GM19467 (cell line): ENCODE results near the gene DDC.
A peak's percentile ranks its signal among the peaks of the same experiment; 100 is the strongest.
"Not testable (repeated sequence)": the region's sequence is repeated elsewhere in the genome, so short reads cannot be mapped to it uniquely, and the experiment has no call there.

Source experiments
- ATAC-seq: cut with Tn5 transposase; IDR thresholded peaks from one replicate; pipeline ENCODE4 v1.9.1; 2021; ENCODE audit warnings: mild to moderate bottlenecking, moderate library complexity; ENCODE audit not compliant: unreplicated experiment

DDC gene

GRCh38 chr7:50462361-50462760 lies 102.8 kb downstream of the DDC start:
- ATAC-seq = no peak

- ATAC-seq = no peak
Observed at GRCh38 chr7:50461695-50462094, 103.5 kb downstream of the DDC start.

GRCh38 chr7:50459183-50459582 lies 106.0 kb downstream of the DDC start:
- ATAC-seq = not testable (repeated sequence)

GRCh38 chr7:50458651-50459050 lies 106.6 kb downstream of the DDC start:
- not testable (repeated sequence) for ATAC-seq

- no peak for ATAC-seq
Observed at GRCh38 chr7:50456371-50457123, 108.7 kb downstream of the DDC start.

GRCh38 chr7:50455658-50456057 lies 109.5 kb downstream of the DDC start:
- ATAC-seq = no peak

- no peak for ATAC-seq
Observed at GRCh38 chr7:50454968-50455367, 110.2 kb downstream of the DDC start.

GRCh38 chr7:50450590-50451032 lies 114.6 kb downstream of the DDC start:
- peak; percentile 22 for ATAC-seq

- peak; percentile 91 for ATAC-seq
Observed at GRCh38 chr7:50449881-50450589, 115.2 kb downstream of the DDC start, which contains the start of gene FIGNL1. FIGNL1 (minus strand) TSS chr7:50450350; CDS start chr7:50447287, 3,063 bp downstream.

- no peak for ATAC-seq
Observed at GRCh38 chr7:50449501-50449880, 115.7 kb downstream of the DDC start.

- ATAC-seq = no peak
Observed at GRCh38 chr7:50448823-50449222, 116.4 kb downstream of the DDC start.

- no peak for ATAC-seq
Observed at GRCh38 chr7:50446542-50446960, 118.7 kb downstream of the DDC start.

- no peak for ATAC-seq
Observed at GRCh38 chr7:50436133-50436806, 128.9 kb downstream of the DDC start.

GRCh38 chr7:50431722-50432305 lies 133.4 kb downstream of the DDC start:
- ATAC-seq = no peak

- no peak for ATAC-seq
Observed at GRCh38 chr7:50431316-50431715, 133.9 kb downstream of the DDC start.

GRCh38 chr7:50428911-50429310 lies 136.3 kb downstream of the DDC start:
- no peak for ATAC-seq

- no peak for ATAC-seq
Observed at GRCh38 chr7:50427518-50427917, 137.7 kb downstream of the DDC start.

GRCh38 chr7:50426280-50427045 lies 138.7 kb downstream of the DDC start:
- ATAC-seq = no peak

- no peak for ATAC-seq
Observed at GRCh38 chr7:50425318-50425717, 139.9 kb downstream of the DDC start.

- ATAC-seq = no peak
Observed at GRCh38 chr7:50423860-50424259, 141.3 kb downstream of the DDC start.
